Middle frontal gyrus (tissue), 1 donor: ENCODE data around the gene IGFBP1.

ENCODE experiments used
- DNase-seq: peaks from one replicate; pipeline ENCODE4 v3.0.0-alpha.2; 2015; ENCODE audit warnings: low spot score; ENCODE audit errors: extremely low spot score

IGFBP1 gene

GRCh38 chr7:45901566-45901965, 13.3 kb downstream of the IGFBP1 start:
- DNase-seq: no peak

GRCh38 chr7:45902820-45903219, 14.5 kb downstream of the IGFBP1 start:
- DNase-seq: no peak

- DNase-seq: no peak
These were observed 21.3 kb downstream of the IGFBP1 start for GRCh38 chr7:45909561-45909960.

GRCh38 chr7:45910855-45911254, 22.6 kb downstream of the IGFBP1 start:
- no peak for DNase-seq

- DNase-seq: no peak
These were observed 23.0 kb downstream of the IGFBP1 start for GRCh38 chr7:45911311-45911710.

- no peak for DNase-seq
These were observed 24.7 kb downstream of the IGFBP1 start for GRCh38 chr7:45912972-45913371.

GRCh38 chr7:45914911-45915310, 26.6 kb downstream of the IGFBP1 start:
- DNase-seq: no peak

DNA sequence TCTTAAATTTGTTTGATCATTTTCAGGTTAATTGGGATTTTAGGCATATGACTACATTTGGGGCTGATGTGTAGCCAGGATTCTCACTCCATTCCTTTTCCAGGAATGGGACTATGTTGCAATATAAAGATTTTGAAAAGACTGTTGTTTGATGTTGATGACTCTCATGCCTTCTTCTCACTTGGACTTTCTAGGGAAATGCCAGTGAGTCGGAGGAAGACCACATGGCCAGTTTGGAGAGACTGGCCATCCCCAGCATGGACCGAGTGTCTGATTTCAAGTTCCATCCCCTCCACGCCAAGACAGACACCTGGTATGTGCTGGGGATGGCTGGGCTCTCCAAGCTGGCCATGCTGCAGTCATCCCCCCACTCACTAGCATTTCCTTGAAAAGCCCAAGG, 27.3 kb downstream of the IGFBP1 start:
- DNase-seq: no peak

DNA sequence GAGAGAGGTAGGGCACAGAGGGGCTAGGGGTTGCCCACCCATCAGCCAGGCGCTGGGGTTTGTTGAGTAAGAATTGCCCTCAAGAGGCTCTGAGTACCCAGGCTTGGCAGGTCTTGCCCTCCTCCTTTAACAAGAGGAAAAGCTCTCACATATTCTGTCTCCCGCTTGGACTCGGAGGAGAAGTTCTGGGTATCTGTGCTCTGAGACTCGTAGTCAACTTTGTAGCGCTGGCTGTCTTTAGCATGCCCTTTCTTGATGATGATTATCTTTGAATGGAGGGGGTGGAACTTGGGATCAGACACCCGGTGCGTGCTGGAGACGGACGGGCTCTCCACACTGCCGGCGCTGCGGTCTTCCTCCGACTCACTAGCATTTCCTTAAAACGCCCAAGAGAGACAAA, 28.8 kb downstream of the IGFBP1 start:
- DNase-seq: no peak

DNA sequence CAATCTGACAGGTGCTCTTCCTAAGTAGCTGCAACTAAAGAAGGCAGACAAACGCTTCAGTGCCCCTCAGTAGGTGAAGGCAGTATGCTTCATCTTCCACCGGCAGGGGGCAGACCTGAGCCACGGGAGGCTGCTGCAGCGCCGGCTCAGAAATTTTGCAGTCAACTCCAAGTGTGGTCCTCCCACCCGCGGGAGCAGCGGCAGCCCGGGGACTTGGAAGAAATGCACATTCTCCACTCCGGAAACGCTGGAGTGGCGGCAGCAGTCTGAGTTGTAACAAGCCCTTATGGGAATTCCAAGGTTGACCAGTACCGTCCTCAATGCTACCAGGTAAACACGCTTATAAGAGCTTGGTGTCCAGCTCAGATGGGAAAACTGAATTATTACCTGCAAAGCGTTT, 29.4 kb downstream of the IGFBP1 start:
- DNase-seq: no peak

GRCh38 chr7:45918556-45918955, 30.3 kb downstream of the IGFBP1 start:
- no peak for DNase-seq

DNA sequence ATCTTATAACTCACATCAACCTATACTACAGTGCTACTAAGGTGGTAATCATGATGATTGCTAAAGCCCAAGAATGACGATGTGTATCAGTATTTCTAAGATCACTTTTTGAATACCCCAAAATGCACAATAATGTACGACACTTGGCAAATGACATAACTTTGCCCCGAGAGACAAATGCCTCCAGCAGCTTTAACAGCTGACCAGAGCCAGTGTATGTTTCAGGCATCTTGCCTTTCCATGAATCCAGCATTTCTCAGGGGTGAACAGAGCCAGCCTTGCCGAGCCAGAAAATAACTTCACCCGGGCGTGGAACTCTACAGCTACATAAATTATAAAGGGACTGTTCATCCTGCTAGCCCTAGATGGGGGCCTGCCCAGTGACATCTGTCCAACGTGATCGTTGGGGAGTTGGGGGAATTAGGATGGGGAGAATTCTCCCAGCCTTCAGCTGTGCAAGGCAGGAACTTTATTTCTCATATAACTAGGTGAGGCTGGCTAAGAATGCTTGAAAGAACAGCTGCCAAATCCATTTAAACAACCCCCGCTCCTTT, 31.0 kb downstream of the IGFBP1 start:
- no peak for DNase-seq

DNA sequence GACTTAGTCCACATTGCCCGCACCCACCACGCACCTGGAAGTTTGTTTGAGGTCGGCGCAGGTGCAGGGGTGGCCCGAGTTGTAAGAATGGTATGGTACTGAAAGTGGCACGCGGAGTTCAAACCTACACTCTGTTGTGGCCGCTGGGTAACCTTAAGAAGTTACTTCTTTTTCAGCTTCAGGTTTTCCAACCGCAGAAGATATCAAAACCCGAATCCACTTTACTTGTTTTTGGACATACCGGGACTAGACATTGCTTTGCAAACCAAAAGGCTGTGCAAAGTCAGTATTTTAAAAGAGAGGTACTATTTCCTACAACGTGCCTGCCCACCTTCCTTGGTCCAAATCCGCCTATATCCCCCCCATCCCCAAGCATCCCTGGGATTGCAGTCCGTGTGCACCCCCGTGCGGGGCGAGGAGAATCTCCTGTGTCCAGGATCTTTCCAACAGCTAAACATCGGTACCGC, 31.7 kb downstream of the IGFBP1 start:
- DNase-seq: no peak

GRCh38 chr7:45920502-45921380, 32.5 kb downstream of the IGFBP1 start, which contains the start of gene IGFBP3:
Gene IGFBP3, minus strand, starts transcription at chr7:45921272. Its CDS starts 132 bp downstream, at chr7:45921140.
- no peak for DNase-seq

DNA sequence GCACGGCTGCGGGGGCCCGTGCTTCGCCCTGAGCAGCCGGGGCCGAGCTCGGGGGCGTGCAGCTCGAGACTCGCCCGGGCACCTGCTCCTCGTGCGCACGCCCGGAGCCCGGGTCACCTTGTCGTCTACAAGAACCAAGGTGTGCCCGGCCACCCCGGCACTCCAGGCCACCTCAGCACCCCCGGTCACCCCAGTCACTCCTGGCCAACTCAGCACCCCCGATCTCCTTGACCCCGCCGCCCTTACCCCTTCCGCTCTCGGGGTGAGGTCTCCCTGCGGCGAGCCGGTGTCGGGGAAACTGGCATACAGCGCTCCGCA, 33.1 kb downstream of the IGFBP1 start:
- DNase-seq: no peak

- DNase-seq: no peak
These were observed 33.6 kb downstream of the IGFBP1 start for GRCh38 chr7:45921699-45922519.

DNA sequence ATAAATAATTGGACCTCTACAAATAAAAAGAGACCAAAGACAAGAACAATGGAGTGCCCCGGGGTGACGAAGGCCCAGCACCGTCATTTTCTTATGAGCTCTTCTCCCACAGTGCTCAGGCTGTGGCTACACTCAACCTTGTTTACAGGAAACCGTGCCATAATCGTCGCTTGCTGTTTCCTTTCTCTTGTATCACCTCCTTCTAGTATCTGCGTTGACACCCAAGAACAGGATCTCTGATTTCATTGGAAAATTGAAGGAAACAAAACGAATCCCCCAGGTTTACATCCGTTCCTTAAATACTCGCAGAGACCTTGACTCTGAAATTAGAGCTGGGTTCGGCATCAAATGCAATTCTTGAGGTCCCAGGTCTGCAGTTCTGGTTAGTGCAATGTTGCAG, 34.5 kb downstream of the IGFBP1 start:
- no peak for DNase-seq

GRCh38 chr7:45923290-45923689, 35.0 kb downstream of the IGFBP1 start:
- DNase-seq: no peak

- no peak for DNase-seq
These were observed 35.5 kb downstream of the IGFBP1 start for GRCh38 chr7:45923818-45924217.

- DNase-seq: no peak
These were observed 36.0 kb downstream of the IGFBP1 start for GRCh38 chr7:45924283-45924682.

DNA sequence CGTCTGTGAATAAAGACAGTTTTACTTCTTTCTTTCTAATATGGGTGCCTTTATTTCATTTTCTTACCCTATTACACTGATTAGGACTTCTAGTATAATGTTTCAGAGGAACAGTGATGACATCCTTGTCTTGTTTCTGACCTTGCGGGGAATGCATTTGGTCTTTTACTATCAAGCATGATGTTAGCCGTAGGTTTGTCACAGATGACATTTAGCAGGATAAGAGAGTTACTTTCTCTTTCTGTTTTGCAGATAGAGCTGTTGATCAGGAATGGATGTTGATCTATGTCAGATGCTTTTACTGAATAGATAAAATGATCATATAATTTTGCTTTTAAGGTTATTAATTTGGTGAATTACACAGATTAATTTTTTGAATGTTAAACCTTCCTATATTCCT, 39.4 kb downstream of the IGFBP1 start:
- no peak for DNase-seq

DNA sequence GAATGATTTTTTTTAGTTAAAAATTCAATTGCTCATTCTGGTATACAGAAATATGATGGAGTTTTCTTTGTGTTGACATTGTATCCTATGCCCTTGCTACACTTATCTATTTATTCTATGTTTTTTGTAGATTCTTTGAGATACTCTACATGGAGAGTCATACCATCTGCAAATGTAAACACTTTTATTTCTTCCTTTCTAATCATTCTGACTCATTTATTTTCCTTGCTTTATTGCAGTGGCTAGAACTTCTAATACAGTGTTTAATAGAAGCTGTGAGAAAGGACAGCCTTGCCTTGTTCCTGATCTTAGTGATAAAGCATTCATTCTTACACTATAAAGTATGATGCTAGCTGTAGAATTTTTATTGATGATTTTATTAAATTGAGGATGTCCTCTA, 42.7 kb downstream of the IGFBP1 start:
- DNase-seq: no peak
